ENCODE results near the gene DHX16. TPM values are rescaled to one million over a fixed set of nuclear protein-coding genes. Genes with fewer than 3 reads are reported as not detected.
A peak's percentile ranks its signal among the peaks of the same experiment; 100 is the strongest.

DHX16 gene
- total and polyA plus RNA-seq, 2 of the 8 experiments (the other 6 are each of a cell fraction or from before 2014, with no cell fraction given) = 27.4 to 44.4 TPM

GRCh38 chr6:30720738-30721197, 48.0 kb upstream of the DHX16 start (continued):
- TF ChIP-seq RBBP5 (IDR thresholded peaks at IDR 0.05; ENCODE audit: borderline replicate concordance, low read depth, low read length) (no peak), TAF7 (optimal IDR thresholded peaks at IDR 0.05; ENCODE audit: borderline replicate concordance, low read depth, low read length) (peak; percentile 23), BCL11A (IDR thresholded peaks at IDR 0.05; ENCODE audit: low read depth in 2 of 2, low read length in 2 of 2) (no peak), CEBPB (IDR thresholded peaks at IDR 0.05; ENCODE audit: low read depth, low read length) (no peak), GTF2F1 (IDR thresholded peaks at IDR 0.05; ENCODE audit: borderline replicate concordance, low read depth, low read length) (no peak), POLR2A (IDR thresholded peaks at IDR 0.05; ENCODE audit: control extremely low read depth in 1 of 2, low read depth in 2 of 2, low read length in 2 of 2) (peak in 1 of 2 experiments; percentile 59; a peak in 1 of 3 replicates), NRF1 (IDR thresholded peaks at IDR 0.05; ENCODE audit: low read depth, low read length) (no peak), SIRT6 (IDR thresholded peaks at IDR 0.05; ENCODE audit: low read length) (no peak)

Measured in H1 (cell line).